Stromal cell of bone marrow (primary cell): ENCODE data around the gene SSH2.

ENCODE experiments used
- DNase-seq: peaks from one replicate; pipeline ENCODE4 v3.0.0-alpha.2; 2012; ENCODE audit warnings: low read depth

The SSH2 gene

GRCh38 chr17:29778956-29779811, 150.8 kb downstream of the SSH2 start:
- peak; percentile 27 for DNase-seq

DNA sequence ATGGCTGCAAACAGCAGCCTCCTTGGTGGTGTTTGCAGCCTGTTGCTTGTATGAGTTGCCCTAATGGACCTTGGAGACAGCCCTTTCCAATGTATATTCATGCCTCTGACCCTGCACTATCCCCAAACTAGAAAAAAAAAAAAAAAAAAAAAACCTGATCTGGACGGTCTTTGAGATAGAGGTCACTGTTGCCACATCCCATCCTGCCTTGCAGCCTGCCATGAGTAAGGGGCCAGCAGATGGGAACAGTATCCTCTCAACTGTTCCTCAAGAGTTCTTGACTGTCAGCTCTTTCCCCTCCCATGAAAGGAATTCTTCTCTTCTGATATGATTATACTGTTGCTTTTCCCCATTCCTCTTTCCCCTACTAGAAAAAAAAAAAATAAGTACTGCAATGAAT, 152.4 kb downstream of the SSH2 start:
- no peak for DNase-seq

- no peak for DNase-seq
These were observed 154.0 kb downstream of the SSH2 start for GRCh38 chr17:29776026-29776425.

GRCh38 chr17:29772981-29773380, 157.0 kb downstream of the SSH2 start:
- no peak for DNase-seq

DNA sequence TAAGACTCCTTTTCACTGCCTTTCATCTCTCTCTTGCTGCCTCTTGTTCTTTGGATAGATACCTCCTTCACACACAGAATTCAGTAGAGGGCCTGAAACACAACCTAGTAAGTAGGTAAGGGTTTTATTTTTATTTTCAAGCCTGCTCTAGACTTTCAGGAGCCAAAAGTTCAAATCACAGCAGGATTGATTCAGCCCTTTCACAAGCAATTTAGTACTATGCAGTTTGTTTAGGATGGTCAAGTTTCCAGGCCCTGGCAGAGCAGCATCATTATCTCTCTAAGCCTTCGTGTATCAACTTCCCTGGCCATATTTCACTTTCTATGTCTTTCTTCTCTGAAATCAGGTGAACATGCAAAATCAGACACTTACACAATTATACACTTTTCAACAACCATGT, 158.5 kb downstream of the SSH2 start:
- DNase-seq: no peak

GRCh38 chr17:29769225-29769624, 160.8 kb downstream of the SSH2 start:
- no peak for DNase-seq

- DNase-seq: no peak
These were observed 163.2 kb downstream of the SSH2 start for GRCh38 chr17:29766796-29767327.

DNA sequence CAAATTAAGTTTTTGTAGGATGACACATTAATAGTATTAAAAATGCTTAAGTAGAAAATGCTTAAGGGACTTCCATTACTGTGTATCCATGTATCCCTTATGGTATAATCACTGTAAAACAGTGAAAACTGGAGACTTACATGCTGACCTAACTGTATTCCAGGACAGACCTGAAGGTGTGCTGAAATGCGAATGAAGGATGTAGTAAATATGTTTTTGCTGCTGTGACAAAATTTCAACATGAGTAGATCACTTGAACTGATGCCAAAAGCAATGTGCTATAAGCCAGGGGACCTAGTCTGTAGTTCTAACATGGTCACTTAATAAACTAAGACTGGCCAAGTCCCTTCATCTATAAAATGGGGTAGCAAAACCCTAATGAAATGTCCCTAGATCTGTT, 165.3 kb downstream of the SSH2 start:
- DNase-seq: no peak

- no peak for DNase-seq
These were observed 165.8 kb downstream of the SSH2 start for GRCh38 chr17:29764217-29764616.

GRCh38 chr17:29763273-29763672, 166.8 kb downstream of the SSH2 start:
- DNase-seq: no peak

- DNase-seq: peak; percentile 80
These were observed 168.8 kb downstream of the SSH2 start for GRCh38 chr17:29761040-29761761.

DNA sequence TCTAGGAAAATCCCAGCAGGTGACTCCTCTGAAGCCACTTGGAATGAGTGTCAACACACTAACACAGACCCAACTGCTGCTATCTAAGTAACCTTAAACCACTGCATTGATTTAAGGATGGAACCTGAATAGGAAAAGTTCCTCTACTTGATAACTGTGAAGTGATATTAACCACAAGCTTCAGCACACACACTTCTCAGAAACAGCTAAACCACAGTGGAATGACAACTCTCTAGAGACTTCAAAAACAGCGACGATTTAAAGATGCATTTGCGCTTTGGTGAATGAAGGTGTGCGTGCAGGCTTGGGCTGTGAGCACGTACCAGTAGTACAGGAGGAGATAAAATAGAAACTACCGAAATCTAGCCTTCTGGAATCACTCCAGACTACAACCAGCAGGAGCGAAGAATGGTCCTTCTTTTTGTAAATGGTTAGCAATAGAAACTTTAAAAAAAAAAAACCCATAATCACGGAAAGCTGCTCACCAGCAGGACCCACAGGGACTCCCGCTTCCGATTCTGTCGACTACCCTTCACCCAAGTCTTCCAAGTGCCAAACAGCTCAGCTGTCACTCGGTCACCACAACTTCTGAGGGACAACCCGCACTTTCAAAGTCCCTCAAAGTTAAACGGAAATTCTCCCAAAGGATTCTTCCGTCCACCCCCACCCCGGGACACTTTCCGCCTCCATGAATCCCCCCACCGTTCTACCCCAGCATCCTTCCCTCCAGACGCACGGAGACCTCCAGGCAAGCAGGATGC, 169.6 kb downstream of the SSH2 start:
- no peak for DNase-seq

DNA sequence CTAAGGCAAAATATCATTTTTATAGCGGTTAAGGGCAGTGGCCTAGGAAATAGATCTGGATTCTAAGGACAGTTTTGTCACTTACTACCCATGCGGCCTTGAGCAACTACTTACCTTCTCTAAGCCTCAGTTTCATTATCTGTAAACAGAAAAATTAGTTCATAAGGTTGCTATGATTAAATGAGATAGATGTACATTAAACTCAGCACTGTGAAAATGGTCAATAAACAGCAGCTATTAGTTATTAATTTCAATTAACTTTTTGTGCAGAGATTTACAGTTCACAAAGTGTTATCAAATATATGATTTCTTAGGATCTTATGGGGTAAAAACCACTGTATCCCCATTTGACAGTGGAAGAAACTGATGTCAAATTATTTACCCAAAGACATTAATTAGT, 171.8 kb downstream of the SSH2 start:
- DNase-seq: no peak

DNA sequence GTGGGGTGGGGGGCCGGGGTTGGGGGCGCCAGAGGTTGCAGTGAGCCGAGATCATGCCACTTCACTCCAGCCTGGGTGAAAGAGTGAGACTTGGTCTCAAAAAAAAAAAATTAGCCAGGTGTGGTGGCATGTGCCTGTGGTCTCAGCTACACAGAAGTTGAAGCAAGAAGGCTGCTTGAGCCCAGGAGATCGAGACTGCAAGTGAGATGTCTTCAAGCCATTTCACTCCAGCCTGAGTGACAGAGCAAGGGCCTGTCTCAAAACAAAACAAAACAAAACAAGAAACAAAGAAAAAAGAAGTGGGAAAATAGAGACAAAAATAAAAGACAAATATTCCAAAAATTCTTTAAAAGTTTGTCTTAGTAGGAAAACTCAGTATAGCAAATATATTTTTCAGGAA, 172.2 kb downstream of the SSH2 start:
- DNase-seq: no peak

DNA sequence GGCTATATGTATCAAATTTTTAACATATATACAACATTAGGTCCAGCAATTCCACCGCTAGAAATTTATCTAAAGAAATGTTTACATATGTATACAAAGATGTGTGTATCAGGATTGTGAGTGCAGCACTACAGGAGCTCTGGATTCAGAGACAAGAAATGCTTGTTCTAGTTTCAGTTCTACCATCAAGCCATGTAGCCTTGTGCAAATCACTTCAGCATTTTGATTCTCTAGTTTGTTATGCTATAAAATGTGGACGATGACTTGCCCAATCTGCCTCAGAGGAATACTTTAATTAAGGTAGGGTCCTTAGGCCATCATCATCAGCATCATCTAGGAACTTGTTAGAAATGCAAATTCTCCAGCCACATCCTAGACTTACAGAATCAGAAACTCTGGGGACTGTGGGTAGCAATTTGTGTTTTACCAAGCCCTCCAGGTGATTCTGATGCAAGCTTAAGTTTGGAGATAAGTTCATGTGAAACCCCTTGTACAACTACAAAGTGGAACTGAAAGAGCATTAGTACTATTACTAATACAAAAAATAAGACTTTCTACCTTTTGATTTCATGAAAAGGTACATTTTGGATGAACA, 176.1 kb downstream of the SSH2 start:
- DNase-seq: no peak

- DNase-seq: no peak
These were observed 180.8 kb downstream of the SSH2 start for GRCh38 chr17:29749045-29749825.

GRCh38 chr17:29748400-29748799, 181.6 kb downstream of the SSH2 start:
- no peak for DNase-seq

- DNase-seq: no peak
These were observed 182.4 kb downstream of the SSH2 start for GRCh38 chr17:29747660-29748059.

GRCh38 chr17:29746669-29747068, 183.4 kb downstream of the SSH2 start:
- no peak for DNase-seq

DNA sequence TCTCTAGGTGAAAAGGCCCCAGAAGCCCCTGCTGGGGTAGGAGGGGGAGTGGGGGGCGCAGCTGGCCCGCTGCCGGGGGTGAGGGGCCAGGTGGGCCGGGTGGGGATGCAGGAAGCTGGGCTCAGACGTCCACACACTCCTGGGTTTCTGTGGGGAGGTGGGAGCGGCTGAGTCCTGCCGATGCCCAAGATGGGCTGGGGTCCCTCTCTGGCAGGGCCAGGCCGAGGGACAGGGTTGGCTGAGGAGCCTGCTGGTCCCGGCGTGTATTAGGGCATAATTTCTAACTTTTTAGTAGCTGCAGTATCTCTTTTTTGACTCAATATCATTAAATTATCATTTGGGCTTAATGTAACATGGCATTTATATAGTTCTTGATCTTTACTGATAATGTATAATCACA, 185.9 kb downstream of the SSH2 start:
- DNase-seq: no peak

DNA sequence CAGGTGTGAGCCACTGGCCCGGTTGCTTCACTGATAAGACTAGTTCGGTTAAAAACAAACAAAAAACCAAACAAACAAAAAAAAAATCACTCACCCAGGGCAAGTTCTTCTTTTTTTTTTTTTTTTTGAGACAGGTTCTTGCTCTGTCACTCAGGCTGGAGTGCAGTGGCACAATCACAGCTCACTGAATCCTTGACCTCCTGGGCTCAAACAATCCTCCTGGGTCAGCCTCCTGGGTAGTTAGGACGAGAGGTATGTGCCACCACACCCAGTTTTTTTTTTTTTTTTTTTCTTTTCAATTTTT, 187.9 kb downstream of the SSH2 start:
- no peak for DNase-seq

- no peak for DNase-seq
These were observed 190.0 kb downstream of the SSH2 start for GRCh38 chr17:29740017-29740416.
